GM21717 (cell line): ENCODE data around the gene HADH.
"Not testable (repeated sequence)": the region's sequence is repeated elsewhere in the genome, so short reads cannot be mapped to it uniquely, and the experiment has no call there.

Source experiments
- ATAC-seq: cut with Tn5 transposase; IDR thresholded peaks from one replicate; pipeline ENCODE4 v1.9.1; 2021; ENCODE audit warnings: mild to moderate bottlenecking, moderate library complexity; ENCODE audit not compliant: unreplicated experiment

HADH gene

GRCh38 chr4:108029731-108030130 is 40.0 kb downstream of the HADH start:
- no peak for ATAC-seq

DNA sequence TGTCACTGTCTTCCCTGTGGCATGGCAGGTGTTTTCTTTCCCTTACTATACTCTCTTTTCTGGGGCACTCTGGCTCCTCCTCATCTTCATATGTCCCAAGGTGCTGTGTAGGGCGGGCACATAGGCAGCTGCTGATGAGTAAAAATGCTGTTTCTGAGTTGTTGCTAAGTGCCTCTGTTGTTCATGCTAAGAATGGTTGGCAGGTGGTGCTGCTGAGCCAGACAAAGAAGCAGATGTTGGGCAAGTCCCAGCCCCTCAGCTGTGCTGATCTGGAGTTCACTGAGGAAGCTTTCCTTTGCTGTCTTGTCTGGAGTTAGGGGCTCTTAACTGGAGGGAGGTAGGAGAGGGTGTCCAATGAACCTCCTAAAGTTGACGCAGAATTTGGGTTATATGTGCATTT is 40.6 kb downstream of the HADH start:
- peak; percentile 97 for ATAC-seq

- no peak for ATAC-seq
Measured at GRCh38 chr4:108031427-108032083, 41.9 kb downstream of the HADH start.

- ATAC-seq = no peak
Measured at GRCh38 chr4:108033348-108033747, 43.7 kb downstream of the HADH start.

GRCh38 chr4:108034565-108034964 is 44.9 kb downstream of the HADH start:
- ATAC-seq = no peak

GRCh38 chr4:108035691-108036090 is 46.0 kb downstream of the HADH start:
- peak; percentile 33 for ATAC-seq

DNA sequence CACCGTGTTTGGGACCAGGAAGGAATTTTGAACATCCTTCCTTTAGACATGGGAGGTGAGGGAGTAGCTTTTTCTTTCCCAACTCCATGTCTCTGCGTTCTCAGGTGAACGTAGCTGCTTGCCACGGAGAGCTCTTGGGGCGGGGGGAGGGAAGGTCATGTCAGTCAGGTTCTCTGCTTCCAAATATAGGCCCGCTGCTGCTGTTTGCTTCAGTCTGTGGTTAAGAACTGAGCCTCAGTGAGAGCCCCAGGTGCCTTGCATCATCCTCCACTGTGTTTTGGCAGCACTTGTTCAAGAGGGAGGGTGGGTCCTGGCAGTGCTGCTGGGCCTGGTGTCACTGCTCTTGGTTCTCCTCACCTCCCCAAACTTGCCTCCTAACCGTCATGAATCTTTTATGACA is 46.5 kb downstream of the HADH start:
- peak; percentile 95 for ATAC-seq

DNA sequence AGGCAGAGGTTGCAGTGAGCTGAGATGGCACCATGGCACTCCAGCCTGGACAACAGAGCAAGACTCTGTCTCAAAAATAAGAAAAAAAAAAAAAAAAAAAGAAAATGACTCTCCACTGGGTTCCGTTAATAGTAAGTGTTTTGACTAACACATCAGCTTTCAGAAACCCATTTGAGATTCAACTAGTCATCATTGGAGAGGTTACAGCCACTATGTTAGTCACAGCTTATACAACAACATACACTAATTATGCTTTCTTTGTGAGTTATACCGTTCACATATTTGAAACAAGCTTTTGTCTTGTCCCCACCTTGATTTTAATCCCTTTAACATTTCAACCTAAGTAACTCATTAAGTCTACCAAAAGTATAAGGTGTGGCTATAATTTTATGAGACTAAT is 48.2 kb downstream of the HADH start:
- no peak for ATAC-seq

DNA sequence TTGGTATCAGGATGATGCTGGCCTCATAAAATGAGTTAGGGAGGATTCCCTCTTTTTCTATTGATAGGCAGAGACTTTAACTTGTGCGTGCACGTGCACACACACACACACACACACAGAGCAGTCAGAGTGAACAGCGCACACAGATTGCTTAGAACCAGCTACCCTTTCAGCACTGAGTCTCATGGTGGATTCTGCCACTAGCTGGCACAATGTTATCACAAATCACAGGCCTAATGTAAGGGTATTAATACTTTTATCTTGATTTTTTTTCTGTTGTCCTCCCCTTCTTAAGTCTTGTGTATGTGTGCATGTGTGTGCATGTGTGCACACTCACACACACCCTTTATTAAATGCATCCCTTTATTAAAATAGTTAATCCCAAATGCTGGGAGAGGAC is 53.2 kb downstream of the HADH start:
- no peak for ATAC-seq

GRCh38 chr4:108043526-108043925 is 53.8 kb downstream of the HADH start:
- no peak for ATAC-seq

GRCh38 chr4:108044951-108045686 is 55.4 kb downstream of the HADH start:
- ATAC-seq = no peak

- ATAC-seq = no peak
Measured at GRCh38 chr4:108045687-108046024, 56.0 kb downstream of the HADH start.

- ATAC-seq = no peak
Measured at GRCh38 chr4:108047199-108047598, 57.5 kb downstream of the HADH start.

- no peak for ATAC-seq
Measured at GRCh38 chr4:108048157-108048556, 58.5 kb downstream of the HADH start.

DNA sequence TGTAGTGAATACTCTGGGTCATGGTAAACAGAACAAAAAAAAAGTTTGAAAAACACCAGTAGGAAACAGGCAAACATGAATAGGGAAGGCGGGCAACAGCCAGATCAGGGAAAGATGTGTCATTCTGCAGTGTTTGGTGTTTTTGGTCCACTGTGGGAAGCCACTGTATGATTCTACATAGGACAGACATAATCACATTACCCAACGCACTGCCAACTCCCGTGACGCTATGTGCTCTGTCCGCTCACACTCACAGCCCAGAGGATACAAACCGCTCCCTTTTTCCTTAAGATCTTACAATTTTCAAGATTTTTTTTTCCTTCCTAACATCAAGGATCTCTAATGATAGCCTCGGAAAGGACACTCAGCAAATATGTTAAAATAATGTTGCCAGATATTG is 59.3 kb downstream of the HADH start:
- no peak for ATAC-seq

- ATAC-seq = no peak
Measured at GRCh38 chr4:108049406-108049805, 59.7 kb downstream of the HADH start.

- ATAC-seq = not testable (repeated sequence)
Measured at GRCh38 chr4:108050166-108051111, 60.8 kb downstream of the HADH start.

- ATAC-seq = no peak
Measured at GRCh38 chr4:108051343-108051742, 61.7 kb downstream of the HADH start.

DNA sequence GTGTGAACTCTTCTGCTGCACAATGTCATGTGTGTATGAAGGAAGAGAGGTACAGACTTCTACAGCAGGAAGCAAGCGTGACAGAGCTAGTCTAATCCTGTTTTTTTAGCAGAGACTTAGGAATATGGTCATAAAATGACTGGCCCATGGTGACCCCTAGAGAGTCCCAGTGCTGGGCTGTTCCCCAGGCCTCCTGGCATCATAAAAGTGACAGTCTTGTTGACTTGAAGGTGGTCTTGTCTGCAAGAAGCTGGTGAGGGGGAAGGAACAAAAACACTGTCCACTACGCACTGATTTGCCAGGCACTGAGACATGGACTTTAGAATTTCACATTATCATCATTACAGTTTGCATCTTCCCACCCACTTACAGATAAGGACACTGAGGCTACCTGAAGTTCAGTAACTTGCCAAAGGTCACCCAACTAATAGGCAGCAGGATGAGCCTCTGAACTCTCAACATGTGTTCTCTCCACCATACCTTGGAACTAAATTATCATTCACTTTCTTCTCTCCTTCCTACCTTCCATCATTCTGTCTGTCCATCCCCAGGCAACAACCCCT is 63.0 kb downstream of the HADH start:
- ATAC-seq = no peak

- peak; percentile 93 for ATAC-seq
Measured at GRCh38 chr4:108053251-108053711, 63.6 kb downstream of the HADH start.

DNA sequence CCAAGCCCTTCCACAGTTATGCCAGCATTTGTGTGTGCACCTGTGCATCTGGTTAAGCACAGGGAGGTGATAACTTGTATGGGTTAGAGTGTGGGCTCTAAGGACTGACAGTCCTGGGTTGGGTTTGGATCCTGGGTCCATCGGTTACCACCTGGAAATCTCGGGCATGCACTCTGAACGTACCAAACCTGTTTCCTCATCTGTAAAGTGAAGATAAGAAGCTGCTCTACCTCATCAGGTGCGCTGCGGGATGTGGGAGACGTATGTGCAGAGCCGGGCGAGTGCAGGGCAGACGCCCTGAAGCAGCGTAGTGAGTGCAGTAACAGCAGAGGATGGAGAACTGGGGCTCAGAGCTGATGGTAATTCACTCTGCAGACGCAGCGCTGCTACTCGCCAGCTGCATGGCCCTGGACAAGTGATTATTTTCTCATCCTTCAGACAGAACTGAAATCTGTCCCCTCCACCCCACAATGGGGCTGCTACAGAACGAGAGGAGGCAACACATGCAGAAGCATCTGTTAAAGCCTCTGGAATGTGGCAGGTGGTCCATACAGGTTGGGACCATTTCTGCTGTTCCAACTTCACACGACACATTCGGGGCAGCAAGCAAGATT is 64.4 kb downstream of the HADH start:
- no peak for ATAC-seq
